GM12864 (cell line): ENCODE data around the gene C20orf202.

ENCODE experiments used
- DNase-seq: peaks from one replicate; pipeline ENCODE4 v3.0.0-alpha.2; 2011; ENCODE audit warnings: low read depth
- H3K4me3 ChIP-seq: 2 replicates; pipeline ENCODE4 v1.5.1; 2011; ENCODE audit warnings: mild to moderate bottlenecking, low read depth, low read length, control low read depth
- TF ChIP-seq, protein P1 (sequence below): IDR thresholded peaks from 2 replicates; pipeline ENCODE4 v1.5.1; 2011; ENCODE audit warnings: low read depth, mild to moderate bottlenecking, moderate library complexity, low read length, control low read depth, inconsistent platforms; ENCODE audit errors: missing control alignments

The C20orf202 gene

DNA sequence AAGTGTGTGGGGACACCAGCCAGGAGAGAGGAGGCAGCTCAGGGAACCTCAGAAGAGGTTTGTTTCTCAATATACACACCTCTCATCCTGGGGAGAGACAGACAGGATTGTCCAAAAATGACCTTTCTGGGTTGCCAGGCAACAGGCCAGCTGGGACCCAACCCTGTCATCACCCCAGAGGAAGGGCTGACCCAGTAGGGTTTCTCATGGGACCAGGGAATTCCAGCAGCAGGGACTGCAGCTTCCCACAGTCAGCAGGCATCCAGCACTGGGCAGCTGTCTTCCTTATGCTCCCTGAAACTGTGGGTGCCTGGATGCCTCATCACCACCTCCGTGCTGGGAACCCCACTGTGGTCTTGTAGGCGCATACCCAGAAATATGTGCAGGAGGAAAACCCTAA is 1.3 kb downstream of the C20orf202 start:
- no peak overlapping the region for H3K4me3 ChIP-seq
- TF ChIP-seq, protein P1, sequence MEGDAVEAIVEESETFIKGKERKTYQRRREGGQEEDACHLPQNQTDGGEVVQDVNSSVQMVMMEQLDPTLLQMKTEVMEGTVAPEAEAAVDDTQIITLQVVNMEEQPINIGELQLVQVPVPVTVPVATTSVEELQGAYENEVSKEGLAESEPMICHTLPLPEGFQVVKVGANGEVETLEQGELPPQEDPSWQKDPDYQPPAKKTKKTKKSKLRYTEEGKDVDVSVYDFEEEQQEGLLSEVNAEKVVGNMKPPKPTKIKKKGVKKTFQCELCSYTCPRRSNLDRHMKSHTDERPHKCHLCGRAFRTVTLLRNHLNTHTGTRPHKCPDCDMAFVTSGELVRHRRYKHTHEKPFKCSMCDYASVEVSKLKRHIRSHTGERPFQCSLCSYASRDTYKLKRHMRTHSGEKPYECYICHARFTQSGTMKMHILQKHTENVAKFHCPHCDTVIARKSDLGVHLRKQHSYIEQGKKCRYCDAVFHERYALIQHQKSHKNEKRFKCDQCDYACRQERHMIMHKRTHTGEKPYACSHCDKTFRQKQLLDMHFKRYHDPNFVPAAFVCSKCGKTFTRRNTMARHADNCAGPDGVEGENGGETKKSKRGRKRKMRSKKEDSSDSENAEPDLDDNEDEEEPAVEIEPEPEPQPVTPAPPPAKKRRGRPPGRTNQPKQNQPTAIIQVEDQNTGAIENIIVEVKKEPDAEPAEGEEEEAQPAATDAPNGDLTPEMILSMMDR = no peak
- no peak for DNase-seq

DNA sequence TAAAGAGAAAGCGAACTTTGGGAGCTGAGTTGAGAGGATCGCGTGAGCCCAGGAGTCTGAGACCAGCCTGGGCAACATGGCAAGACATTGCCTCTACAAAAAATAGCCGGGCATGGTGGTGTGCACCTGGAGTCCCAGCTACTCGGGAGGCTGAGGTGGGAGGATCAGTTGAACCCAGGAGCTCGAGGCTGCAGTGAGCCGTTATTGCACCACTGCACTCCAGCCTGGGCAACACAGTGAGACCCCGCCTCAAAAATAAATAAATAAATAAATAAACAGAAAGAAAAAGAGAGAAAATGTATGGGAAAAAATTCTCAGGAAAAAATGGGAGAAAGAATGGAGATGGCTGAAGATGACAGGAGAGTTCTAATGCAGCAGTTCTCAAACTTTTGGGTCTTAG is 2.5 kb downstream of the C20orf202 start:
- no peak overlapping the region for H3K4me3 ChIP-seq
- TF ChIP-seq, protein P1 = no peak

DNA sequence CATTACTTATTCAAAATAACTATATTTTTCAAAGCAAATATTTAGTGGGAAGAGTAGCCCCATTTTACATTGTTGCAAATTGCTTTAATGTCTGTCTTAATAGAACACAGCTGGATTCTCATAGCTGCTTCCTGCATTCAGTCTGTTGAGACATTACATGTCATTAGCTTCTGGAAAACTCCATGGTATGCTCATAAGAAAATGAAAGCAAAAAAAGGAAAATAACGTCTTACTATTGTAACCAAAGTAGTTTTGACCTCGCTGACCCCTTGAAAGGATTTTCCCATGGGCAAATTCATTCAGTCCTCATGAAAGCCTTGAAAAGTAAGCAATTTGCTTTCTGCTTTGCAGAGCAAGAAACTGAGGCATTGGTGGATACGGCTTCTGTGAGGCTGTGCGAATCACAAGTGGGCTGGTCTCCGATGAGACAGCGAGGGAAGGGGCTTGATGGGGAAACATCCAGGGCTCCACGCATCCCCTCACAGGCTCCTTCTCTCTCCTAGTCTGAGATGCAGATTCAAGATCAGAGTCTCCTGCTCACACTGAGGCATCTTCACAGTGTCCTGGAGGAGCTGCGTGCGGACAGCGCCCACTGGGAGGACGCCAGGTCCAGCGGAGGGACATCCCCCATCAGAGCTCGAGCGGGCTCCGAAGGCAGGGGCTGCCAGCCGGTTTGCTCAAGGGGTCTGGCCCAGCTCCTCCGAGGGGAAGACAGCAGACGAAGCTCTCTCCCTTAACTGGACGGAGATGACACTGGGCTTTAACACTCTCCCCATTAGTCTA is 3.3 kb downstream of the C20orf202 start:
- DNase-seq = no peak
- TF ChIP-seq, protein P1 = no peak
- no peak overlapping the region for H3K4me3 ChIP-seq

More for the DNA sequence above, 2.5 kb downstream of the C20orf202 start:
- no peak for DNase-seq

DNA sequence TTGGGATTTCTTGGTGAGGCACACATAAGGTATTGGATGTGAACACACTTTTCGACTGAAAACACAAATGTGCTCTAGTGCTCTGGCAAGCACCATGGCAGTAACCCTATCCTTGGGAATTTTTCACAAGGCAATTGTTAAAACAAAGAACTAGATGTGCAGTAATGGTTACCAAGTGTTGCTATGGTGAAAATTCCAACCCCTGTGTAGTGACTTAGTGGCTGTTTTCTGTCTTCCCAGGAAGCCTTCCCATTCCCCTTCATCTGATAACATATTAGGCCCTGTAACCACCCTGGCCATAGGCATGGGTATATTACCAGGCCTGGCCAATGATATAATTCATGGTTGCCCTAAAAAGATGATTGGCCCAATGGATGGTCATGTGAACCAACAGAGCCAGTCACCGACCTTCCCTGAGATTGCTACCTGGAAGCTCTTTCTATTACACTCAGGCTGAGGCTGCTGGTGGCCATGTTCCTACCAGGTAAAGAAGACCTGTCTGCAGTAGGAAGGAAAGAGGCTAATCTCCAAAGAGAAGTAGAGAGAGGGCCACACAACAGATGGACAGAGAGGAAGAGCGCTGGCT is 4.1 kb downstream of the C20orf202 start:
- TF ChIP-seq, protein P1 = no peak
- no peak for DNase-seq
- no peak overlapping the region for H3K4me3 ChIP-seq

DNA sequence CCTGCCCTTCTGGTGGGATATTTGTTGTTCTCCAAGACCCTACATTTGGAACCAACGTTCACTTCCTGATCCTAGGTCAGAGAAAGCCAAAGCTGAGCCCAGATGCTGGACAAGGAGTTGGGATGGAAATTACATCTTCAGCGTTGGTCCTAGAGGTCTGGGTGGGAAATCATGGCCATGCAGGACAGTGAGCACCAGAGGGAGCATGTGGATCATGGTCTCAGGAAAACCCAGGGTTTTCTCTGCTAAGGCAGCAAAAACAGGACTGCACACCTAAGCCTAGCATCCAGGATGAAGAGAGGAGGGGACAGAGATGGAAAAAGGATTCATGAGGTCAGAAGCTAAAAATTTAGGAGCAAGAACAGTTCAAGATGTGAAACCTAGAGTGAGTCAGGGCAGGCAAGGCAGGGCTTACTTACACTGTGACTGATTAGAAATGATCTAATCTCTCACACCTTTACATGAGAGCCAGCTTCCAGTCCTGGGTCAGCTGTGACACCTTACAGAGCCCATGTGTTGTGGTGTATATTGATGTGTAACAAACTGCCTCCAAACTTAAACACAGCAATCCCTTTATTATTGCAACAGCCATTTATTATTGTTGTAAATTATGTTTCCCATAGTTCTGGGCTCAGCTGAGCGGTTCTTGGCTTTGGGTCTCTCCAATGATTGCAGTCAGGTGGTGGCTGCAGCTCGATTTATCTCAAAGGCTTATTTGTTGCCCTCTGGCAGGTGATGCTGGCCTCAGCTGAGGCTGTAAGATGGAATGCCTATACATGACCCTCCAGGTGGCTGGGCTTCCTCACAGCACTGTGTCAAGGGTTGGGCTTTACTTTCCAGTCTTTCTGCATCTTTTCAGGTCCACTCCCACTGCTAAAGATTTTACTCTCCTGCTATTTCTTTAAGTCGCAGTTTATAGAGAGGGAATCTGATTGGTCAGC is 6.5 kb downstream of the C20orf202 start:
- TF ChIP-seq, protein P1 = no peak
- H3K4me3 ChIP-seq = no peak overlapping the region
- DNase-seq = no peak

DNA sequence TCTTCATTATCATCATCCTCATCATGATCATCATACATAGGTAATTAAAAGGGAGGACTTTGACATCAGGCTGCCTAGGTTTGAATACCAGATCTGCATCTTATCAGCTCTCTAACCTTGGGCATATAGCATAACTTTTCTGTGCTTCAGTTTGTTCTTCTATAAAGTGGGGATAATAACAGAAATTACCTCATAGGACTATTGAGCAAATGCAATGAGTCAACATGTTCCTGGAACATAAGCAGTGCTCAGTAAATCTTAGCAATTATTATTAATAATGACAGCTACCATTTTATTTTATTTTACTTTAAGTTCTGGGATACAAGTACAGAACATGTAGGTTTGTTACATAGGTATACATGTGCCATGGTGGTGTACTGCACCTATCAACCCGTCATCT is 7.2 kb downstream of the C20orf202 start:
- no peak overlapping the region for H3K4me3 ChIP-seq
- TF ChIP-seq, protein P1 = no peak
- no peak for DNase-seq
